OCI-LY7 (cell line): ENCODE measurements around the gene C14orf39. TPM values are rescaled to one million over a fixed set of nuclear protein-coding genes. Genes with fewer than 3 reads are reported as not detected.

ENCODE experiments used
- BruUV-seq: library from RNA; stranded (reverse); fragments of 400-500 nt; replicated peaks from 2 replicates; lab custom pipeline; 2021; lab: Mats Ljungman, UMichigan
- CTCF ChIA-PET: fragments of 300-600 bp; sonication (Branson Sonifier 250); formaldehyde crosslinking; loops from one replicate; lab custom pipeline; 2022; ENCODE audit warnings: antibody characterized with exemption; ENCODE audit not compliant: unreplicated experiment; lab: Charles Lee
- POLR2A ChIA-PET: fragments of 300-600 bp; sonication (Branson Sonifier 250); formaldehyde crosslinking; loops from one replicate; lab custom pipeline; 2022; ENCODE audit warnings: antibody characterized with exemption; lab: Charles Lee
- DNase-seq: peaks from one replicate; pipeline ENCODE4 v3.0.0-alpha.2; 2015; ENCODE audit warnings: low spot score
- H2AFZ ChIP-seq: fragments of 200-600 bp; sonication (generic), shearing (Covaris generic); 2 replicates; pipeline ENCODE4 v1.6.1; 2014; ENCODE audit warnings: mild to moderate bottlenecking, antibody characterized with exemption, low read length, moderate library complexity
- H3K27ac ChIP-seq: fragments of 200-600 bp; sonication (generic); 2 replicates; pipeline ENCODE4 v1.5.1; 2014; ENCODE audit warnings: mixed run types, low read depth, mild to moderate bottlenecking, moderate library complexity, low read length, inconsistent platforms; ENCODE audit not compliant: poor library complexity, severe bottlenecking
- H3K36me3 ChIP-seq: fragments of 200-600 bp; sonication (generic); 2 replicates; pipeline ENCODE4 v1.6.1; 2014; ENCODE audit warnings: mild to moderate bottlenecking, antibody characterized with exemption, low read length, moderate library complexity, mixed read lengths; ENCODE audit not compliant: insufficient read depth
- H3K4me1 ChIP-seq: fragments of 200-600 bp; sonication (generic); 2 replicates; pipeline ENCODE4 v1.5.1; 2014; ENCODE audit warnings: mild to moderate bottlenecking, low read length; ENCODE audit not compliant: insufficient read depth, poor library complexity, severe bottlenecking
- H3K4me2 ChIP-seq: fragments of 200-600 bp; sonication (generic); 2 replicates; pipeline ENCODE4 v1.6.1; 2014; ENCODE audit warnings: mild to moderate bottlenecking, low read length
- H3K4me3 ChIP-seq: fragments of 200-600 bp; sonication (generic); 2 replicates; pipeline ENCODE4 v1.5.1; 2014; ENCODE audit warnings: mild to moderate bottlenecking, low read depth, low read length; ENCODE audit not compliant: poor library complexity, severe bottlenecking
- H3K79me2 ChIP-seq: fragments of 200-600 bp; sonication (generic); 2 replicates; pipeline ENCODE4 v1.6.1; 2016; ENCODE audit warnings: low read depth, mild to moderate bottlenecking, low read length, moderate library complexity, mixed read lengths; ENCODE audit not compliant: insufficient read depth
- H3K9me2 ChIP-seq: fragments of 200-600 bp; sonication (generic); 2 replicates; pipeline ENCODE4 v1.6.1; 2016; ENCODE audit warnings: mild to moderate bottlenecking, low read length, mixed read lengths; ENCODE audit not compliant: insufficient read depth
- H3K9me3 ChIP-seq: fragments of 200-600 bp; sonication (generic); 2 replicates; pipeline ENCODE4 v1.6.1; 2014; ENCODE audit warnings: mild to moderate bottlenecking, mixed run types, low read length, mixed read lengths
- H4K20me1 ChIP-seq: fragments of 200-600 bp; sonication (generic); 2 replicates; pipeline ENCODE4 v1.6.1; 2014; ENCODE audit warnings: mild to moderate bottlenecking, antibody characterized with exemption, low read length, moderate library complexity, mixed read lengths; ENCODE audit not compliant: insufficient read depth
- EZH2phosphoT487 ChIP-seq: fragments of 200-600 bp; sonication (generic); IDR thresholded peaks from 2 replicates; pipeline ENCODE4 v1.6.1; 2018; ENCODE audit warnings: low read depth, borderline replicate concordance, mild to moderate bottlenecking, mixed run types, antibody characterized with exemption, low read length, moderate library complexity, mixed read lengths
- intact Hi-C: fragments of 100-400 bp; cut with micrococcal nuclease; formaldehyde crosslinking; loops from one replicate; pipeline ENCODE4 v1.10.0; 2022; ENCODE audit not compliant: unreplicated experiment
- total RNA-seq, 2 experiments: library from RNA; depleted of rRNA in 1 of 2; stranded (reverse); fragments of >200 nt in 1 of 2; shearing (Covaris generic) in 1 of 2; gene quantifications; 2 replicates each; pipeline ENCODE4 v1.2.3, GENCODE V29; 2014 to 2022
- TF ChIP-seq, protein P1 (sequence below): fragments of 200-600 bp; sonication (generic); conservative IDR thresholded peaks from 2 replicates; pipeline ENCODE4 v1.5.1; 2014; ENCODE audit warnings: mild to moderate bottlenecking, antibody characterized with exemption, low read length, moderate library complexity, mixed read lengths

The C14orf39 gene
- total RNA-seq, 2 experiments from 2014 or later: not detected

DNA sequence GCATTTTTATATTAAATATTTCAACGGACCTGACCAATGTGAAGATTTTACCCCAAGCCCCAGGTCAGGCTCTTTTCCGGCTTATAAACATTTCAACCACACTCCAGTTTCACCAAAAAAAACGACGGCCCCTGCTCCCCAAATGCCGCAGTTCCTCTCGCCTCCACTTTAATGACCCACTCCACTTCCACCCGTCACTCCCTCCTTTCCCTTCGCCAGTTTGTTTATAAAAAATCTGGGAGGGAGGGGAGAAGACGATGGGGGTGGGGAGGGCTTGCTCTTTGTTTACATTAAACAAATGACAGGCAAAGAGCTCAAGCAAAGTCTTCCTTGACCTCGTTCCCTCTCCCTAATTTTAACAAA, 28.5 kb upstream of the C14orf39 start:
- intact Hi-C loops: no loop called here
- H3K36me3 ChIP-seq: no peaks in the 10 kb centered on the region
- H3K9me2 ChIP-seq: no peaks in the 10 kb centered on the region
- H3K79me2 ChIP-seq: no peaks in the 10 kb centered on the region
- H3K4me1 ChIP-seq: no peaks in the 10 kb centered on the region
- ChIA-PET CTCF (no interaction called here), POLR2A (interaction anchor here (0.7 kb wide), 2 partner anchors 383 to 501 kb away, joined by 3 read pairs; no protein-coding TSS in a partner anchor)
- peak overlapping the region; percentile 40; the same call in 1 of the 2 replicates for H2AFZ ChIP-seq
- DNase-seq: no peak
- no peaks in the 10 kb centered on the region for H3K9me3 ChIP-seq
- no TSS peak for BruUV-seq
- H3K4me3 ChIP-seq: no peak overlapping the region
- H4K20me1 ChIP-seq: no peaks in the 10 kb centered on the region
- no peak overlapping the region for H3K27ac ChIP-seq
- peak overlapping the region; percentile 27; the same call in 1 of the 2 replicates for H3K4me2 ChIP-seq
- TF ChIP-seq EZH2phosphoT487: no peak
- TF ChIP-seq, protein P1, sequence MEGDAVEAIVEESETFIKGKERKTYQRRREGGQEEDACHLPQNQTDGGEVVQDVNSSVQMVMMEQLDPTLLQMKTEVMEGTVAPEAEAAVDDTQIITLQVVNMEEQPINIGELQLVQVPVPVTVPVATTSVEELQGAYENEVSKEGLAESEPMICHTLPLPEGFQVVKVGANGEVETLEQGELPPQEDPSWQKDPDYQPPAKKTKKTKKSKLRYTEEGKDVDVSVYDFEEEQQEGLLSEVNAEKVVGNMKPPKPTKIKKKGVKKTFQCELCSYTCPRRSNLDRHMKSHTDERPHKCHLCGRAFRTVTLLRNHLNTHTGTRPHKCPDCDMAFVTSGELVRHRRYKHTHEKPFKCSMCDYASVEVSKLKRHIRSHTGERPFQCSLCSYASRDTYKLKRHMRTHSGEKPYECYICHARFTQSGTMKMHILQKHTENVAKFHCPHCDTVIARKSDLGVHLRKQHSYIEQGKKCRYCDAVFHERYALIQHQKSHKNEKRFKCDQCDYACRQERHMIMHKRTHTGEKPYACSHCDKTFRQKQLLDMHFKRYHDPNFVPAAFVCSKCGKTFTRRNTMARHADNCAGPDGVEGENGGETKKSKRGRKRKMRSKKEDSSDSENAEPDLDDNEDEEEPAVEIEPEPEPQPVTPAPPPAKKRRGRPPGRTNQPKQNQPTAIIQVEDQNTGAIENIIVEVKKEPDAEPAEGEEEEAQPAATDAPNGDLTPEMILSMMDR: no peak

DNA sequence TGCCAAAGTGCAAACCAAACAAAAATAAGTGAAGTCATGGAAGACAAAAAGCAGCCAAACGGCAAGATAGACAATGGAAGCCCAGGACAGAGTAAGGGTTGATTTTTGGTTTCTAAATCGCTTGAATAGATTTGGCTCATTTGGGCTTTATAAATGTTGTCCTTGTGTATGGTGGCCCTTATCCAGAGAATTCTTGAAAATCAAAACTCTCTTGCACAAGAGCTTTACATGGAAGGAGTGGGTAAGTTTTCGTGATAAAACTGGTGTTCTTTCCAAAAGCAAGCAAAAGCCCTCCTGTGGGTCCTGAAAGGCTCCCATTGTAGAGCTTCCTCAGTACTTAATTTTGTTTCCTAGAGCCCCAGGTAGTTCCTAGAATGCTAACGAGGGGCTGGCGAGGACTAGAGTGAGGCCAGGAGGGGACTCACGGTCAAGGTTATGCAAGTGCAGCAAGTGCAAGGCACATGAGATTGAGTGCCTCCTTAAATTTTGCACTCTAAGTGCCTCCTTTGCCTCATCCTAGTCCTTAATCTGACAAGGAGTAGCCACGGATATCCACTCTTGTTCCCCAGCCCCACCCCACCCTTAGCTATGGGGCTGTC, 27.2 kb upstream of the C14orf39 start:
- DNase-seq: no peak
- POLR2A ChIA-PET: interaction anchor here (0.6 kb wide), 1 partner anchor 32 kb away, joined by 3 read pairs; no protein-coding TSS in a partner anchor
- no peak overlapping the region for H3K27ac ChIP-seq
- no peaks in the 10 kb centered on the region for H3K4me1 ChIP-seq
- H2AFZ ChIP-seq: no peak overlapping the region
- no peak overlapping the region for H3K4me3 ChIP-seq
- no peaks in the 10 kb centered on the region for H3K79me2 ChIP-seq
- TF ChIP-seq EZH2phosphoT487: no peak
- TF ChIP-seq, protein P1: no peak
- CTCF ChIA-PET: interaction anchor here (0.6 kb wide), 2 partner anchors 29 to 38 kb away, joined by 3 to 7 read pairs; no protein-coding TSS in a partner anchor
- no peaks in the 10 kb centered on the region for H4K20me1 ChIP-seq
- no TSS peak for BruUV-seq
- H3K9me2 ChIP-seq: no peaks in the 10 kb centered on the region
- H3K36me3 ChIP-seq: no peaks in the 10 kb centered on the region
- intact Hi-C loops: no loop called here
- H3K9me3 ChIP-seq: no peaks in the 10 kb centered on the region
- H3K4me2 ChIP-seq: no peak overlapping the region

DNA sequence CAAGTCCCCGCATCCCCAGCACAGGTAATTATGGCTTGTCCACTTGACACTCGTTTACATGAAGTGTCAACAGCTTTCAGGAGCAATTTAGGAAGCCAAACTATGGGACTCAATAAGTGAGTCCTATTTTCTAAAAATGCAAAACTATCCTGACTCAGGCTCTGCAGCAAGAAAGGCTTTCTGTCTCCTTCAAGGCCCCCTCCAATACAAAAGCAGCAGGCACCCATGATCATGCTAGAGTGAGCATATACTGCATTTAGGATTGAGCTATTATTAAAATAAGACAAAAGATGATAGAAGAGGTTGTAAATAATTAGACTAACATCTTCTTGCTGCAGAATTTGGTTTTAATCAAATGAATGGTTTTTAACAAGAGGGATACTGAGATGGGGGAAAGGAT, 26.3 kb upstream of the C14orf39 start:
- no peaks in the 10 kb centered on the region for H3K36me3 ChIP-seq
- no peaks in the 10 kb centered on the region for H3K9me3 ChIP-seq
- no peaks in the 10 kb centered on the region for H3K4me1 ChIP-seq
- POLR2A ChIA-PET: no interaction called here
- no peaks in the 10 kb centered on the region for H3K79me2 ChIP-seq
- H3K4me3 ChIP-seq: no peak overlapping the region
- H3K9me2 ChIP-seq: no peaks in the 10 kb centered on the region
- intact Hi-C loops: no loop called here
- H4K20me1 ChIP-seq: no peaks in the 10 kb centered on the region
- no peak for DNase-seq
- no TSS peak for BruUV-seq
- H3K27ac ChIP-seq: no peak overlapping the region
- H3K4me2 ChIP-seq: no peak overlapping the region
- no peak for TF ChIP-seq EZH2phosphoT487
- TF ChIP-seq, protein P1: no peak
- CTCF ChIA-PET: no interaction called here
- H2AFZ ChIP-seq: no peak overlapping the region
